ENCODE data around the gene TTLL13. TPM values are rescaled to one million over a fixed set of nuclear protein-coding genes. Genes with fewer than 3 reads are reported as not detected.
"Not testable (repeated sequence)": the region's sequence is repeated elsewhere in the genome, so short reads cannot be mapped to it uniquely, and the experiment has no call there.

The TTLL13 gene
- total RNA-seq, 1 experiment from 2014 or later, result not detected

DNA sequence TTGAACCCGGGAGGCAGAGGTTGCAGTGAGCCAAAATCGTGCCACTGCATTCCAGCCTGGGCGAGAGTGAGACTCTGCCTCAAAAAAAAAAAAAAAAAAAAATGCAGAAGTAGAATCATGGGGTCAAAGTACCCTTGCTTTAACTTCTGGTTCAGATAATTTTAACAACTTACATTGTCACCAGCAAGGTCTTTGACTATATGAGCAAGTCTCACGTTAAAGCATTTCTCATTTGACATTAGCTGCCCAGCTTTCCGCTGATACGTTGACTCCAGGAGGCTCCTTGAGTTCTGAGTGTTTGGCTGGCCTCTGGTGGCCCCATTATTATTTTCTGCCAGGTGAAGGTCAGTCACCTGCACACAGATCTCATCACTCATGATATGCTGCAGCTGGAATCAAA, 32.3 kb downstream of the TTLL13 start:
- not testable (repeated sequence) for DNase-seq (ENCODE audit: low read depth)

DNA sequence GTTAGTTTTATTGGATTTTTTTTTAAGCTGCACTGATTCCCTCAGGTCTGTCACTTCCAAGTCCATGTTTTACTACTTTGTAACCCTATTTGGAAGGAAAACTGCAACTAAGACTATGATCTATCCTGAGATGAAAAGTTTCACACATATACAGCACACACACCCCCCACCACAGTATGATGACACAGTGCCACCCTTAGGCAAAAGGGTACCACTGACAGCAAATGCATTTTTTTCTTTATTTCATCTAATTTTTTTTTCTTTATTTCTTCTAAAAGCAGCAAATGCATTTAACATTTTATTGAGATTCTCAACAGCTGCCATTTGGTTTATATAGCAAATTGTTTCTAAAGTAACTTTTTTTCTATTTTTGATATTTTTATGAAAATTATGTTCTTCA, 37.3 kb downstream of the TTLL13 start:
- DNase-seq (ENCODE audit: low read depth), result peak; percentile 60

DNA sequence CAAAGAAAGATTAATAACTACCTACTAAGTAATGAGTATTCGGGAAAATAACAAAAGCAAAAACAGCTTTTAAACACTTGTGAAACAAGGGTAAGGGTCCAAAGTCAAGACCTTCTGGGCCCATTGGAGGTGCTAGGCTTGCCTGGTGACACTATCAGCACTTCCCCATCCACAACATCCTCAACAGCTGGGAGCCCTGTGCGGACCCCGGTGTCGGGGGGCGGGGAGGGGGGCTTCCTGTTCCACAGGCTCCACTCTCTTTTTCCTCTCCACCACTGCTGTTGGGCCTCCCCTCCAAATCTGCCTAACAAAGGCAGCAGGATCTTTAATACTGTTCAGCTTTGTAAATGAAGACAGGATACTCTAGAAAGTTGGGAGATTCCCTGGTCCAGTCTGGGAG, 37.7 kb downstream of the TTLL13 start:
- DNase-seq (ENCODE audit: low read depth), result no peak

DNA sequence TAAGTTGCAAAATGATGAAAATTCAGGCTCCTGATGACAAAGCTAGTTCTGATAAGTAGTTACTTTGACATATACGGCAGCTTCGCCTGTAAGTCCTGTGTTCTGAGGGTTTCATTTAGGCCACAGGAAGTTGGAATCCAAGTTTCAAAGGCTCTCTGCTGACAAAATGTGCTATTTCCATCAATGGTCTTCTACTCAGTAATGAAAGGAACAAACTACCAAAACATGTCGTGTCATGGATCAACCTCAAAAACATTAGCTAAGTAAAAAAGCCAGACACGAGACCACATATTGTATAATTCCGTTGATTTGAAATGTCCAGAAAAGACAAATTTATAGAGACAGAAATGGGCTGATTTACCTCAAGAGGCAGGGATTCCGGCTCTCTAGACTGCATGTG, 38.6 kb downstream of the TTLL13 start:
- DNase-seq (ENCODE audit: low read depth), result no peak

DNA sequence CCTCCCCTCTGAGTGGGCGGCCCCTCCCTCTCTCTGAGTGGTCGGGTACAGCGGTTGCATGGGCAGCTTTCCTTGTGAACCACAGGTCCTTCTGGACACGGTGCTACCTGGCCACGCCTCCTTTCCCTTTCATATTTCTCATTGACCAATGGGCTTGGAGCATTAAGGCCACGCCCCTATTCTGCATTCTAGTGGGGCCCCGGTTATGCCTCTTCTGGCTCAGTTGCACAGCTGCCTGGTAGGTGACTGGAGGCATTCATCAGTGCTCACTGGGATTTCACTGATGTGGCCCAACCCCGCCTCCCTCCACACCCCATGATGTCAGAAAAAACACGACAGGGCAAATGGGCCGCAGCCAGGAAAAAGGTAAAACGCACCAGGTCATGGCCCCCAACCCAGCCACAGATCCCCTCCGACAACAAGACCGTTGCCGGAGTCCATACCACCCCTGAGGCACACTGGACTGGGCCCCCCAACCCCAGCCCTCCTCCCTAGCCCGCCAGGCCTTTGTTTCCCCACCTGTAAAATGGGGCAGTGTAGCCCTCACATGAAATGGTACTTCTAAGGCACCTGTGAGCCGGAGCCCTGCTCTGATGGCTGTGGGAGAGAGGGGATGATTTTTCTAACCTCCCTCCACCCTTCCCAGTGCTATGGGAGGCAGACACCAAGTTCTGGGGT, 42.5 kb downstream of the TTLL13 start:
- DNase-seq (ENCODE audit: low read depth), result peak; percentile 44

DNA sequence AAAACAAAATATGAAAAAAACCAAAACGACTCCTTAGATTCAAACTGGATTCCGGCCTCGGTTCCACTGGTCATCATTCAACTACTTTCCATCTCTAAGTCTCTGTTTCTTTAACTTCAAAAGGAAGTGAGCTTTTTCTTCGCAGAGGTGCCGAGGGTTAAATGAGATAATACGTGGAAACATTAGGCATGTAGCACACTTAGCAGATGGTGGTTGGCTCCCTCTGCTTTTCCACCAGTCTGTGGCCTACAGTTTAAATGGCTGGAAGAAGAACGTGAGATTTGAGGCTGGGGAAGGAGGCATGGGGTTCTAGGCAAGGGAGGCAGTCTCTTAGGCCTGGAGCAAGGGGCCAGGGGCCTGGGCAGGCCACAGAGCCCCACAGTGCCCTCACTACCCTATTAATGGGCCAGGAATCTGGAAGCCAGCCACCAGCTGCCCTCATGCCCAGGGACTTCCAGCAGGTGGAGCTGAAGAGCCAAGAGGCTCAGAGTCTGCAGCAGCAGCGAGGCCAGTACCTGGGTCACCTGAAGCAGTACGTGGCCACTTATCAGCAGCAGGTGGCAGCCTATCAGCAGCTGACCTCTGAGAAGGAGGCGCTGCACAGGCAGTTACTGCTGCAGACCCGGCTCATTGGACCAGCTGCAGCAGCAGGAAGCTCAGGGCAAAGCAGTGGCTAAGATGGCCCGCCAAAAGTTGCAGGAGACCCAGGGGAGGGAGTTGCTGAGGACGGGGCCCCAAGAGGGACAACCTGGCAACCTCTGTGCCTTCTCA, 43.9 kb downstream of the TTLL13 start:
- peak; percentile 71 for DNase-seq (ENCODE audit: low read depth)

DNA sequence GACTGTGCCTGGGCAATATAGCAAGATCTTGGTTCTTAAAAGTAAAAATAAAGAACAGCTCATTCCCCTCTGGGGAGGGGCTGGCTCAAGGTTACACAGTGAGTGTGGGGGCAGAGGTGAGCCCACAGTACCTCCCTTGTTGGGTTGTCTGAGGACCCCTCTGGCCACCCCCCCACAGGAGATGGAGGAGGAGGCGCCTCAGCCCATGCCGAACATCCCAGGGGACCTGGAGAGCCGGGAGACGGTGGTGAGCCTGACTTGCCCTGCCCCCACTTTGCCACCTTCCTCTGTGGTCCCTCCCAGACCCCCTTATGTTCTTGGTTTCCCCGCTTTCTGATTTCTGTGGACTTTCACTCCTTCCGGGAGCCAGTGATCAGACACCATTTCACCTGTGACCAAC, 44.8 kb downstream of the TTLL13 start:
- DNase-seq (ENCODE audit: low read depth), result no peak

DNA sequence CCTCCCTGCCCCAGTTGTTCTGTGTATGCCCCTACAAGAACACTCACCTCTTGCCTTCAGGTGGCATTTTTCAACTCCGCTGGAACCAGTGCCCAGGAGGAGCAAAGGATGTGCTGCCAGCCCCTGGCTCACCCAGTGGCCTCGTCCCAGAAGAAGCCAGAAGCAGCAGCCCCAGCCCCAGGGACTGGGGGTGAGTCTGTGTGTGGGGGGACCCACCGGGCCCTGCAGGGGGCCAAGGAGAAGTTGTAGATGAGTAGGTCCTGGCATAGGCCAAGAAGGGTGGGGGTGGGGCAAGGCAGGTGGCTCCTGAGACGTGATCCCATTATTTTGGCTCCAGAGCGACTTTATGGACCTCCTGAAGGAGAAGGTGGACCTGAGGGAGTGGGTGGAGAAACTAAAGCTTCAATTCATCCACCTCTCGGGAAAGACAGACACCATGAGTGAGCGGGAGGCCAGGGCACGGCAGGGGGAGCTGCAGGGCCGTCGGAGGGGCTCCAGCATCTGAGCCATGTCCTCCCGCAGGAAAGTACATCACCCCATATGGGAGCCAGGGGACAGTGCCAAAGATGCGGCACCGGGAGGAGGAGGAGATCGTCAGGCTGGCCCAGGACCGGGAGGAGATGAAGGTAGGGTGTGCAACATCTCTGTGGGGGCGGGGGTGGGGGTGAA, 45.4 kb downstream of the TTLL13 start:
- DNase-seq (ENCODE audit: low read depth), result no peak

DNA sequence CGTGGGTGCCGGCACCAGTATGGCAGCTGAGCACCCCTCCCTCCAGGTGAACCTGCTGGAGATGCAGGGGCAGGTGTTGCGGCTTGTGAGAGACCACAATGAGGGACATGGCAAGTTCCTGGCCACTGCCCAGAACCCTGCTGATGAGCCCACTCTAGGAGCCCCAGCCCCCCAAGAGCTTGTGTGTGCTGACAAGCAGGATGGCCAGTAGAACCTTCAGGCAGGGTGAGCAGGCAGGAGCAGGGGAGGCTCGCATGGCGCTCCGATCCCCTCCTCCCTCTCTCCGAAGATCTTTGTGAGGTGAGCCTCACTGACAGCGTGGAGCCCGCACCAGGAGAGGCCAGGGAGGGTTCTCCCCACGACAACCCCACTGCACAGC, 45.9 kb downstream of the TTLL13 start:
- DNase-seq (ENCODE audit: low read depth), result no peak

DNA sequence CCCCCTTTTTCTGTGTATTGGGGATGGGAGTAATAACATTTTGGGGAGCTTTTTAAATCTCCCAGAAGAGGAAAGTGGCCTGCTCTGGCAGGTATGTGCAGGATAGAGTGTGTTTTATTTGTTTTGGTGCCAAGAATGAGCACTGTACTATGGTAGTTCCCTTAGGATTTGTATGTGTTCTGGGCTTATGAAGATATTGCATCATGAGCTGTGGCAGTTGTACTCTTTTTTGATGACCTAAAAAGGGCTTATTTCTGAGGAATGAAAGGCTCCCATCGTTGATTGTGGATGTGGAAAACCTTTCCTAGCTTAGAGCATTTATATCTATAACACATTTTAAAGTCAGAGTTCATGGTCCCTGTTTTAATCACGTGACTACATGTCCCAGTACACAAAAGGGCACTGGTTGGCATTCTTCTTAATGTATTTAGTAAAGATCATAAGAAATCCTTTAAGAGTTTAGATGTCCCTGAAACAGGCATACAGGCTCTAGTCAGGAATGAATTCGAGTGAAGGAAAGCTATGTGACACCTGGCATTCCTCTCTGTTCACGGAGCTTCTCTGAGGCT, 47.0 kb downstream of the TTLL13 start:
- not testable (repeated sequence) for DNase-seq (ENCODE audit: low read depth)

DNA sequence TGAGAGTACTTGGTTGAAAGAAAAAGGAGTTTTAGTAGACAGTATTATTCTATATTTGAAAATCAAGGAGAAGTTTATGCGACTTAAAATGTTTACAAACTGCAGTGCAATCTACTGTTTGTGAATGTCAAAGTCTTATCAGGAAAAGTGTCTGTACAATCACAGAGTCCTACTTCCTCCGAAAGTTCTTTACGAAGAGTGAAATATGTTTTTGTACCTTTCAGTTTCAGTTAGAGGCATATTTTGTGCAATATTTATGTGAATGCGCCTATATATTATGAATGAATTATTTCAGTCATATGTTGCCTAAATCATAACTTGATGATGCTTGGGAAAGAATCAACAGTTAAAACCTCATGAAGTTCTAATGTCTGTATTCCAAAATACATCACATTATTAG, 47.7 kb downstream of the TTLL13 start:
- DNase-seq (ENCODE audit: low read depth), result no peak

DNA sequence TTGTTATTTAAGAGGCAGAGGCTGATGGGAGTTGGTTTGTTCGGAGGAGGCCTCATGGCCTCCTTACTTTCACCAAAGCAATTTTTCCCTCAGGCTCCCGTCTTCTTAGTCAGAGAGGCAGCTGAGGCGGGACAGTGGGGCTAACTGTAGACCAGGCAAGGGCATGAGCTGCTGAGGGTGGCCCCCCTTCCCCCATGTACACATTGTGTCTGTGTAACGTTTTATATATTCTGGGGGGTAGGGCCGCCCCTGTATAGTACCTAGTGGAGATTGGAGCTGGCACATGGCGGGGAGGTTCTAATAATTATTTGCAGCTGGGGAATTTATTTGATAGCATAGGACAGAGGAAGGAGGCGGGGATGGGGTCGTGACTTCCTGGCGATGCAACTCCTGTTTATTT, 51.2 kb downstream of the TTLL13 start:
- no peak for DNase-seq (ENCODE audit: low read depth)

DNA sequence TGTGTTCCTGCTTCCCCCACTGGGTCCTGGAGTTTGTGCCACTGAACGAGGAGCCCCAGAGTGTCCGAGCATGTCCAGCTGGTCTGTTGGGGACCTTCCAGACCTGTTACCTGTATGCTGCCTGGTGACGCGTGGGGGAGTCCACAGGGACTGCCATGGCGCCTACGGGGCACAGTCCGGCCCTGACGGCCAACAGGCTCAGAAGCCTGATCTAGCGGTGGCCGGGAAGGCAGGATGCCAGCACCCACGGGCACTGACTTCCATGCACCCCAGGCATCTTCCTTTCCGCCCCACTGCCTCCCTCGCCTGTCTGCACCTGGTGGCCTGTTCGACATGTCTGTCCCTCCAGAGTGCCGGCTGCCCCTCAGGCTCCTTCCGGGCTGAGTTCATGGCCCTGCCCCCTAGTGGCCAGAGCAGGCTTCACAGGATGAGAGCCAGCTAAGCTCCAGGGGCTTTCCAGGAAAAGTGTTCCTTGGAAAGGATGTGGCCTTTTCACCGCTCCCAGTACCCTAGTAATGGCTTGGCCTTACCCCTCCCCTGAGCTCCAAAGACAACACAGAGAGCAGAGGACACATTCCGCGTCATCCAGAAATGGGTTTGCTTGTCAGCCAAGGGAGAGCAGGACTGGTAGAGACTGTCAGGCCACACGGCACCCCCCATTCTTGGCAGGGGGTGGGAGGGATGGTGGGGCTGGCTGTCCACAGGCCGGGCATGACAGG, 51.8 kb downstream of the TTLL13 start:
- peak; percentile 9 for DNase-seq (ENCODE audit: low read depth)

DNA sequence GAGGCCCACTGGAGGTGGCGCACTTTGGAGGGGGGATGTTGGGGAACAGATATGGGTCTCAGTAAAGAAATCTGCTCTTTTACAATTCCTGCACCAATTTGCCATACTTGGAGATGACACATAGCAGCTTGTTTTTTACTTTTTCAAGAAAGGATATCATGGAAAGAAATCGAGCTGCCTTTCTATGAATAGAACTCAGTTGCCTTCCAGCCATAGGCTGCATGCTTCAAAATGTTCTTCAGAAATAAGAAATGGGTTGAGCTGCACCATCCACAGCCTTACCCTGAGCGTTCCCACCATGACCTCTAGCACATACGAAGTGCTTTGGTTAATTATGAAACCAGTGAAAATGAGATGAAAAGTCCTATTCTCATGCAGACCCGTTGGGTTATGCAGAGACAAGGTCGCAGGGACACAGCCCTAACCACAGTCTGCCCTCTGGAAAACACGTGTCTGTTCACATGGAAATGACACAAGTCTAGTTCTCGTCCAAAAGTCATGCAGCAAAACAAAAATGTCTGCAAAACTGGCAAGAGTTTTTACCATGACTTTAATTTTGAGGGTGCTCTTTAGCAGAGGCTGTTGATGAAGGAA, 52.4 kb downstream of the TTLL13 start:
- DNase-seq (ENCODE audit: low read depth), result no peak

DNA sequence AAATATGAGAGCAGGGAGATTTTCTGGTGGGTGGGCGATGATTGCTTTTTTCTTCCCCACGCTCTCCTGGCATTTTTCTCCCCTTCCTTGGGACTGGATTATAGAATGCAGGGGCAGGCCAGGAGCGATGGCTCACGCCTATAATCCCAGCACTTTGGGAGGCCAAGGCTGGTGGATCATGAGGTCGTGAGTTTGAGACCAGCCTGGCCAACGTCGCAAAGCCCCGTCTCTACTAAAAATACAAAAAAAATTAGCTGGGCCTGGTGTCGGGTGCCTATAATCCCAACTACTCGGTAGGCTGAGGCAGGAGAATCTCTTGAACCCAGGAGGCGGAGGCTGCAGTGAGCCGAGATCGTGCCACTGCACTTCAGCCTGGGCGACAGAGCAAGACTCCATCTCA, 56.0 kb downstream of the TTLL13 start:
- DNase-seq (ENCODE audit: low read depth), result not testable (repeated sequence)

DNA sequence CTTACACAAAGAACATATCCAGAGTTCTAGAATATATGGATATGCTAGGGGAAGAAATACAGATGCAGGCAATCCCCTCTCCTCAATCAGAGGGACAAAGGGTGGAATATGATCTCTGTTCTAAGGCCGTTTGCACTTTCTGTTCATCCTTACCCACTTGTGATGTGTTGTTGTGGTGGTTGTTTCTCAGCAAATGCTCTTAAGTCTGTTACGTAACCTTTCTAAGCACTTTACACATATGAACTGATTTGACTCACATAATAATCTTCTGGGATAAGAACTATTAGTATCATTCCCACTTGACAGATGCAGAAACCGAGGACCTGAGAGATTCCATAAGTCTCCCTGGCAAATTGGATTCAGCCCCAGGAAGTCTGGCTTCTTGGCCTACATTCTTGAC, 56.6 kb downstream of the TTLL13 start:
- no peak for DNase-seq (ENCODE audit: low read depth)

DNA sequence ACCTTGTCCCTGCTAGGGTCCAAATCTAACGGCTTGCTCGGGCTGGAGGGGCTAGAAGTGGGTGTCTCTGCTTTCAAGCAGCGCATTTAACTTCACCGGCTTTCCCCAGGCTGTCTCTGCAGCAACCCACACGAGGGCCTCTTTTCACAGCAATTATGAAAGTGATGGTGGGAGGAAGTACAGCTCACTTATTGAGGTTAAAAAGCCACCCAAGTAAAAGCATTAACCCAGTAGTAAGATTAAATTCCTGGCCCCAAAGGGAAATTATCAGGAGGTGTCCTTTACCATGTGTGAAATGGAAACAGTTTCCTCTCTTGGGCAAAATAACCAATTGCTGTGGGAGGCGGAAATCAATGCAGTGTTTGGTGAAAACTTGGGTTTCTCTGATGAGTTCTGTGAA, 57.2 kb downstream of the TTLL13 start:
- DNase-seq (ENCODE audit: low read depth), result no peak

DNA sequence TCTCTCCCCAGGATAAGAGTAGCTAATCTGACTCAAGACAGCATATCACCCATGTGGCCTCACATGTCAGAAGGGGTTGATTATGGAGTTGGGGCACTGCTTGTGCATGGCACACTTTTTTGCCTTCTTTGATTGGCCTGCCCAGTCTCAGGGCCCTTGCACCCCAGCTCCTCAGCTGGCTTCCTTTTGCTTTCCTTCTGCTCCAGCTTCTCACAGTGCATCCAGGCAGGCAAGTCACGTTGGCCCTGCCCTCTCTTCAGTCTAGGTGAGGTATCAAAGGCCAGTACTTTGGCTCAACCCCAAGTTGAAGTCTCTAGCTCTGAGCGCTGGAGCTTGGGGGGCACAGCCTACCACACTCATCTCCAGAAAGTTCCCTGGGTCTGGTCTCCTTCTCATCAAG, 58.3 kb downstream of the TTLL13 start:
- DNase-seq (ENCODE audit: low read depth), result no peak

DNA sequence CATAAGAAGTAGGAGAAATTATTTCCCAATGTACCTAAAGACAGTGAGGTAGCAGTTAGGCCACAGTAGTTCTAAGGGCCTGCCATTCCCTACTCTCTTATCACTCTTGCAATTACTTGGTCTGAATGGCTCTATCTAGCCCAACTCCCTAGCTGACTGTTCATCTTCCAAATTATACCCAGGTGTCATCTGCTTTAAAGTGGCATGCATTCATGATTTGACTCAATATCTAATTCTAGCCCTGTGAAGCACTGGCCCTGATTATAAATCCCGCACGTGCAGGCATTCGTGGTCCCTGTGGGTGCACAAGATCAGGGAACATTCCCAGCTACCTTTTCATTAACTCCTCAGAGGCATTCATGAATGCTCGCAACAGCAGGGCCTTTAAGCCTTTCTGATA, 59.7 kb downstream of the TTLL13 start:
- DNase-seq (ENCODE audit: low read depth), result no peak
